Loucy (cell line): Measurements from ENCODE around the gene BPIFB1.

ENCODE experiments used
- H2AFZ ChIP-seq: fragments of 200-600 bp; sonication (generic); 2 replicates; pipeline ENCODE4 v1.6.0; 2016; ENCODE audit warnings: antibody characterized with exemption, mild to moderate bottlenecking, low read length, moderate library complexity
- H3F3A ChIP-seq: fragments of 200-600 bp; 2 replicates; pipeline ENCODE4 v1.6.0; 2016; ENCODE audit warnings: antibody characterized with exemption, low read depth, mild to moderate bottlenecking
- H3K27me3 ChIP-seq: fragments of 200-600 bp; sonication (generic); 2 replicates; pipeline ENCODE4 v1.6.1; 2014; ENCODE audit warnings: low read length, mild to moderate bottlenecking; ENCODE audit not compliant: insufficient read depth, poor library complexity, severe bottlenecking
- H3K36me3 ChIP-seq: fragments of 200-600 bp; sonication (generic); 2 replicates; pipeline ENCODE4 v1.6.1; 2016; ENCODE audit warnings: low read length; ENCODE audit not compliant: insufficient read depth
- H3K4me1 ChIP-seq: fragments of 200-600 bp; sonication (generic); 2 replicates; pipeline ENCODE4 v1.5.1; 2014; ENCODE audit warnings: low read length, mild to moderate bottlenecking; ENCODE audit not compliant: insufficient read depth, poor library complexity, severe bottlenecking
- H3K4me2 ChIP-seq: fragments of 200-600 bp; sonication (generic); 2 replicates; pipeline ENCODE4 v1.6.0; 2014; ENCODE audit warnings: antibody characterized with exemption, low read length, low read depth, mild to moderate bottlenecking; ENCODE audit not compliant: poor library complexity, severe bottlenecking
- H3K4me3 ChIP-seq: fragments of 200-600 bp; sonication (generic); 2 replicates; pipeline ENCODE4 v1.5.1; 2014; ENCODE audit warnings: low read length, mild to moderate bottlenecking, mixed read lengths; ENCODE audit not compliant: poor library complexity, severe bottlenecking
- H3K79me2 ChIP-seq: fragments of 200-600 bp; sonication (generic); 2 replicates; pipeline ENCODE4 v1.6.1; 2014; ENCODE audit warnings: low read length; ENCODE audit not compliant: insufficient read depth
- H3K9ac ChIP-seq: fragments of 200-600 bp; sonication (generic); 2 replicates; pipeline ENCODE4 v1.6.0; 2014; ENCODE audit warnings: mild to moderate bottlenecking, low read depth, low read length, moderate library complexity; ENCODE audit not compliant: poor library complexity, severe bottlenecking
- H3K9me2 ChIP-seq: fragments of 200-600 bp; sonication (generic); replicated peaks from 2 replicates; pipeline ENCODE4 v1.6.1; 2016; ENCODE audit warnings: low read depth, low read length, mixed read lengths
- H3K9me3 ChIP-seq: fragments of 200-600 bp; sonication (generic); 2 replicates; pipeline ENCODE4 v1.6.1; 2014; ENCODE audit warnings: mild to moderate bottlenecking, antibody characterized with exemption, low read length, low read depth; ENCODE audit not compliant: insufficient read depth
- H4K20me1 ChIP-seq: fragments of 200-600 bp; sonication (generic); 2 replicates; pipeline ENCODE4 v1.6.0; 2014; ENCODE audit warnings: antibody characterized with exemption, low read length, mild to moderate bottlenecking; ENCODE audit not compliant: insufficient read depth, poor library complexity, severe bottlenecking
- EZH2phosphoT487 ChIP-seq: fragments of 200-600 bp; IDR thresholded peaks from 2 replicates; pipeline ENCODE4 v1.6.1; 2018; ENCODE audit warnings: antibody characterized with exemption, mild to moderate bottlenecking, moderate library complexity, borderline replicate concordance
- TF ChIP-seq, protein P1 (sequence below): fragments of 200-600 bp; sonication (generic); conservative IDR thresholded peaks from 2 replicates; pipeline ENCODE4 v1.5.1; 2014; ENCODE audit warnings: mild to moderate bottlenecking, antibody characterized with exemption, low read length

BPIFB1 gene

DNA sequence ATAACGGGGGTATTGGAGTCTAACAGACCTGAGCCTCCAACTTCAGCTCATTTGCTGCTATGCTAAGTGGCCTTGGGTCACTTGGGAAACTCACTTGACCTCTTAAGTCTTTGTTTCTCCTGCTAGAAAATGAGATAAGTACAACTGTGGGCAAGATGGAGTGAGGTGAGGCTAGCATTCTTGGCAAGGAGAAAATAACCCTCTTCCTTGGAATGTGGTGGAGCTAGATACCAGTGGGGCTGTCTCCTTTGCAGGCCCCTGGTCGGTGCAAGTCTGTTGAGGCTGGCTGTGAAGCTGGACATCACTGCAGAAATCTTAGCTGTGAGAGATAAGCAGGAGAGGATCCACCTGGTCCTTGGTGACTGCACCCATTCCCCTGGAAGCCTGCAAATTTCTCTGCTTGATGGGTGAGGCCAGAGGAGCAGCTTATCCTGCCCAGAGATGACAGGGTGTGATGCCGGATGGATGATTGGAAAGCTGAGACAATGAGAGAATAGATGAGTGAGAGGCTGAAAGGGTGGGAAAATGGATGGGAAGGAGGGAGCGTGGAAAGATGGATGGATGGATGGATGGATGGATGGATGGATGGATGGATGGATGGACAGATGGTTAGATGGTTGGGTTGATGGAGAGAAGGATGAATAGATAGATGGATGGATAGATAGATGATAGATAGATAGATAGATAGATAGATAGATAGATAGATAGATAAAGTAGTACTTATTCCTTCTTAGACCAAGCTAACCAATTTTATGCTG, 42.9 kb upstream of the BPIFB1 start:
- Histone ChIP-seq H3K4me1 (no peaks in the 10 kb centered on the region), H3K4me3 (no peak overlapping the region), H3K4me2 (no peak overlapping the region), H3K9me3 (no peaks in the 10 kb centered on the region), H2AFZ (no peak overlapping the region), H3F3A (no peaks in the 10 kb centered on the region), H3K27me3 (no peaks in the 10 kb centered on the region), H3K36me3 (no peaks in the 10 kb centered on the region), H3K9me2 (no peaks in the 10 kb centered on the region), H3K9ac (no peak overlapping the region), H3K79me2 (no peaks in the 10 kb centered on the region), H4K20me1 (no peaks in the 10 kb centered on the region)
- TF ChIP-seq, protein P1, sequence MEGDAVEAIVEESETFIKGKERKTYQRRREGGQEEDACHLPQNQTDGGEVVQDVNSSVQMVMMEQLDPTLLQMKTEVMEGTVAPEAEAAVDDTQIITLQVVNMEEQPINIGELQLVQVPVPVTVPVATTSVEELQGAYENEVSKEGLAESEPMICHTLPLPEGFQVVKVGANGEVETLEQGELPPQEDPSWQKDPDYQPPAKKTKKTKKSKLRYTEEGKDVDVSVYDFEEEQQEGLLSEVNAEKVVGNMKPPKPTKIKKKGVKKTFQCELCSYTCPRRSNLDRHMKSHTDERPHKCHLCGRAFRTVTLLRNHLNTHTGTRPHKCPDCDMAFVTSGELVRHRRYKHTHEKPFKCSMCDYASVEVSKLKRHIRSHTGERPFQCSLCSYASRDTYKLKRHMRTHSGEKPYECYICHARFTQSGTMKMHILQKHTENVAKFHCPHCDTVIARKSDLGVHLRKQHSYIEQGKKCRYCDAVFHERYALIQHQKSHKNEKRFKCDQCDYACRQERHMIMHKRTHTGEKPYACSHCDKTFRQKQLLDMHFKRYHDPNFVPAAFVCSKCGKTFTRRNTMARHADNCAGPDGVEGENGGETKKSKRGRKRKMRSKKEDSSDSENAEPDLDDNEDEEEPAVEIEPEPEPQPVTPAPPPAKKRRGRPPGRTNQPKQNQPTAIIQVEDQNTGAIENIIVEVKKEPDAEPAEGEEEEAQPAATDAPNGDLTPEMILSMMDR, result no peak
- TF ChIP-seq EZH2phosphoT487, result no peak

DNA sequence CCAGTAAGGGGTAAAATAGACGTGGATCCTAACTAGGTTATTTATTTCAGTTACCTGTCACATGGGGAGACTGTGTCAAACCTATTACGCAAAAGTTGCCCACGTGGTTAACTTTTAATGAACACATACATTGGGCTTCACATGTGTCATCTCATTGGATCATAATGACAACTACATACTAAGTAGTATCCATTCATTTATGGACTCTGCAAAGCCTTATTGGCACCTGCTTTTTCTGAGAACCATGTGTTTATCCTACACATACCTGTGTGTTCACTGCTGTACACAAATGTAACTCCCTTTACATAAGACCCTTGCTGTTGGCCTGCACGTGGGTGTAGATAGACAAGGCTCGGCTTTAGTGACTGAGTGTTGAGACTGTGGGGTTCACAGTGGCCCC, 42.1 kb upstream of the BPIFB1 start:
- Histone ChIP-seq H3K9me2 (no peaks in the 10 kb centered on the region), H2AFZ (no peak overlapping the region), H3K9ac (no peak overlapping the region), H3K79me2 (no peaks in the 10 kb centered on the region), H3K36me3 (no peaks in the 10 kb centered on the region), H3K4me1 (no peaks in the 10 kb centered on the region), H4K20me1 (no peaks in the 10 kb centered on the region), H3F3A (no peaks in the 10 kb centered on the region), H3K4me2 (no peak overlapping the region), H3K9me3 (no peaks in the 10 kb centered on the region), H3K27me3 (no peaks in the 10 kb centered on the region), H3K4me3 (no peak overlapping the region)
- TF ChIP-seq EZH2phosphoT487, result no peak
- TF ChIP-seq, protein P1, result no peak

DNA sequence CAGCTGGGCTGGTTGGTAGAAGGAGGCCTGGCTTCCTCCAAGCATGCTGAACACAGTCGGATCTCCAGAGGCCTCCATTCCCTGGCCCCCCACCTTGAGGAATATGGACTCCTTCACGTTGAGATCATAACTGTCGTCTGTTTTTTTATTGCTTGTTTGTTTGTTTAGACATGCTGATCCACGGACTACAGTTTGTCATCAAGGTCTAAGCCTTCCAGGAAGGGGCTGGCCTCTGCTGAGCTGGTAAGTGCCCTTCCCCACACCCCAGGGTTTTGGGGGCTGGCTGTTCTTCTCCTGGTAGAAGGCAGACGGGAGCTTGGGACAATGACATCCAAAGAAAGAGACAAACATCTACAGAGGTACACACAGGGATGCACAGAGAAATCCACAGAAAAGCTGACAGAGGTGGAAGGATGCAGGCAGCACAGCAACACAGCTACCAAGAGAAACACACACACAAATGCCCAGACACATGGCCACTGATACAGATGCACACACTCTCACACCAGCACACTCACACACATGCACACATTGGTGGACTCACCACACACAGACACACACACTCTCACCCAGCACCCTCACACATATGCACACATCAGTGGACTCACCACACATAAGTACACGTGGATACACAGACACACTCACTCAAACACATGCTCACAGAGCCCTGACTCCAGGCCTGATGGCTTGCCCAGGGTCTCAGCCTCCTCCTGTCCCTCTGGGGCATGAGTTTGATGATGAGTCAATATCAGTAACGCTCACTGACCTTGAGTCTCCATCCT, 40.5 kb upstream of the BPIFB1 start:
- Histone ChIP-seq H3K4me2 (no peak overlapping the region), H3F3A (no peaks in the 10 kb centered on the region), H3K9me2 (no peaks in the 10 kb centered on the region), H4K20me1 (no peaks in the 10 kb centered on the region), H3K27me3 (no peaks in the 10 kb centered on the region), H2AFZ (no peak overlapping the region), H3K79me2 (no peaks in the 10 kb centered on the region), H3K9me3 (no peaks in the 10 kb centered on the region), H3K4me1 (no peaks in the 10 kb centered on the region), H3K9ac (no peak overlapping the region), H3K36me3 (no peaks in the 10 kb centered on the region), H3K4me3 (no peak overlapping the region)
- TF ChIP-seq EZH2phosphoT487, result no peak
- TF ChIP-seq, protein P1, result no peak
